Fibroblast of lung (primary cell): ENCODE measurements around the gene REC8. TPM values are rescaled to one million over a fixed set of nuclear protein-coding genes. Genes with fewer than 3 reads are reported as not detected.
"Not testable (repeated sequence)": the region's sequence is repeated elsewhere in the genome, so short reads cannot be mapped to it uniquely, and the experiment has no call there.

ENCODE experiments used
- DNase-seq, 2 donors: peaks; one replicate each; pipeline versions ENCODE4 v3.0.0 to v3.0.0-alpha.2; 2010; ENCODE audit warnings: low read depth in 2 of 2
- H2AFZ ChIP-seq: 2 replicates; pipeline ENCODE4 v1.5.1; 2012; ENCODE audit warnings: low read length, control low read depth, inconsistent platforms
- H3K27ac ChIP-seq: 2 replicates; pipeline ENCODE4 v1.5.1; 2011; ENCODE audit warnings: low read length, control low read depth; ENCODE audit not compliant: insufficient read depth
- H3K27me3 ChIP-seq: 2 replicates; pipeline ENCODE4 v1.5.1; 2011; ENCODE audit warnings: mild to moderate bottlenecking, low read length; ENCODE audit not compliant: control insufficient read depth, insufficient read depth
- H3K36me3 ChIP-seq: 2 replicates; pipeline ENCODE4 v1.5.1; 2011; ENCODE audit warnings: low read length; ENCODE audit not compliant: control insufficient read depth, insufficient read depth
- H3K4me1 ChIP-seq: 2 replicates; pipeline ENCODE4 v1.5.1; 2011; ENCODE audit warnings: low read length; ENCODE audit not compliant: control insufficient read depth, insufficient read depth; ENCODE audit errors: extremely low read depth
- H3K4me2 ChIP-seq: 2 replicates; pipeline ENCODE4 v1.5.1; 2011; ENCODE audit warnings: low read length, control low read depth; ENCODE audit not compliant: insufficient read depth; ENCODE audit errors: extremely low read depth
- H3K4me3 ChIP-seq, 4 experiments: fragments of 200-600 bp in 1 of 4; sonication (generic) in 1 of 4; replicated peaks in 1 of 4; 2 replicates each; pipeline ENCODE4 v1.5.1; 2011 to 2016; ENCODE audit warnings: low read length in 4 of 4, low read depth in 3 of 4, mild to moderate bottlenecking in 3 of 4, control low read depth in 2 of 4, inconsistent platforms in 1 of 4, mixed read lengths in 1 of 4; ENCODE audit not compliant: insufficient read depth in 1 of 4; ENCODE audit errors: control extremely low read depth in 1 of 4
- H3K79me2 ChIP-seq: 2 replicates; pipeline ENCODE4 v1.5.1; 2012; ENCODE audit warnings: mild to moderate bottlenecking, low read length, inconsistent platforms; ENCODE audit not compliant: control insufficient read depth, insufficient read depth
- H3K9ac ChIP-seq: 2 replicates; pipeline ENCODE4 v1.5.1; 2011; ENCODE audit warnings: mild to moderate bottlenecking, low read length, control low read depth; ENCODE audit not compliant: insufficient read depth
- H3K9me3 ChIP-seq: 2 replicates; pipeline ENCODE4 v1.5.1; 2012; ENCODE audit warnings: low read depth, low read length; ENCODE audit not compliant: control insufficient read depth, insufficient read depth
- H4K20me1 ChIP-seq: 2 replicates; pipeline ENCODE4 v1.5.1; 2011; ENCODE audit warnings: low read length; ENCODE audit not compliant: control insufficient read depth, insufficient read depth; ENCODE audit errors: extremely low read depth
- EZH2 ChIP-seq: IDR thresholded peaks from 2 replicates; pipeline ENCODE4 v1.5.1; 2012; ENCODE audit warnings: low read length, control low read depth, mild to moderate bottlenecking; ENCODE audit errors: missing control alignments
- polyA plus RNA-seq, 2 donors: library from polyadenylated mRNA; depleted of rRNA in 1 of 2; stranded (reverse) in 1 of 2; unstranded in 1 of 2; fragments of >200 nt; gene quantifications; 2 replicates each; pipeline ENCODE4 v1.2.1, GENCODE V29; 2011 to 2012; ENCODE audit warnings: missing spikeins in 1 of 2
- total RNA-seq: library from RNA; depleted of rRNA; stranded (reverse); fragments of >200 nt; gene quantifications from 2 replicates; pipeline ENCODE4 v1.2.1, GENCODE V29; 2014
- TF ChIP-seq, protein P1 (sequence below), 2 donors: IDR thresholded peaks in 1 of 2; conservative IDR thresholded peaks in 1 of 2; 1 replicate in 1 of 2; 2 replicates in 1 of 2; pipeline ENCODE4 v1.5.1; 2011 to 2012; ENCODE audit warnings: low read length in 2 of 2, control low read depth in 1 of 2, inconsistent platforms in 1 of 2, low read depth in 1 of 2, mild to moderate bottlenecking in 1 of 2

Gene REC8
- total and polyA plus RNA-seq, 2 donors (not counting 1 experiment from before 2014, with no cell fraction given) = 1.8 to 2.2 TPM

DNA sequence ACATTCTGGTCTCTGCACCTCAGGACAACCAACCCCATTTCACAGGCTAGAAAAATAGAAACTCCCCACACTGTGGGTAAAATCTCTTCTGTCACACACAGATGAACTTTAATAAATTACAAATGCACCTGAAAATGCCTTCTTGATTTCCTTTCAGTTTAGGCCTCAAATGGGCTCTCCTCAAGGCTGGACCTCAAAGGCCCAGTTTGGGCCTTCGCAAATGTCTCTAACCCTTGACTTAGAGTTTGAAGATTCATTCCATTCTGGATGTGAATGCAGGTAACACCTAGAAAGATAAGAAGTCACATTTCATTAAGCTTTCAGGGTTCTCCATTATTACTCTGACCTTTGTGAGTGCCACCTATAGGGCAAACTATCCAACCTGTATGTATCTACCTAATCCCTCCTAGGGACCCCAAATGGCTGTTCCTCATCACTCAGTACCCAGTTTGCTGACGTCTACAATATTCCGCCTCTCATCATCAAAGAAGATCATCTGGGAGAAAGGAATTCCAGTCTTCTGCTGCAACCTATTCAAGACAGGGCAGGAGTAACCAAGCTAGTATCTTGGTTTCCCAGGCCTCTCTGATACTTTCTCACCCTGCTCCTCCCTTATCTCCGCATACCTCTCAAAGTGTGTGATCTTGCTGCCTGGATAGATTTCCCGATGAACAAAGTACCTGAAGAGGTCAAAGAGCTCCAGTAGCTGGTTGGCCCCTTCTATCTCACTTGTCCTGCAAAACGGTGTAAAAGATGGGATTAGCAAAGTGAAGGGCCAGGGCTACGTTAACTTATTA is 42.2 kb downstream of the REC8 start:
- H3K36me3 ChIP-seq = peaks cover 11% of the 10 kb centered on the region
- TF ChIP-seq EZH2 = no peak
- TF ChIP-seq, protein P1, sequence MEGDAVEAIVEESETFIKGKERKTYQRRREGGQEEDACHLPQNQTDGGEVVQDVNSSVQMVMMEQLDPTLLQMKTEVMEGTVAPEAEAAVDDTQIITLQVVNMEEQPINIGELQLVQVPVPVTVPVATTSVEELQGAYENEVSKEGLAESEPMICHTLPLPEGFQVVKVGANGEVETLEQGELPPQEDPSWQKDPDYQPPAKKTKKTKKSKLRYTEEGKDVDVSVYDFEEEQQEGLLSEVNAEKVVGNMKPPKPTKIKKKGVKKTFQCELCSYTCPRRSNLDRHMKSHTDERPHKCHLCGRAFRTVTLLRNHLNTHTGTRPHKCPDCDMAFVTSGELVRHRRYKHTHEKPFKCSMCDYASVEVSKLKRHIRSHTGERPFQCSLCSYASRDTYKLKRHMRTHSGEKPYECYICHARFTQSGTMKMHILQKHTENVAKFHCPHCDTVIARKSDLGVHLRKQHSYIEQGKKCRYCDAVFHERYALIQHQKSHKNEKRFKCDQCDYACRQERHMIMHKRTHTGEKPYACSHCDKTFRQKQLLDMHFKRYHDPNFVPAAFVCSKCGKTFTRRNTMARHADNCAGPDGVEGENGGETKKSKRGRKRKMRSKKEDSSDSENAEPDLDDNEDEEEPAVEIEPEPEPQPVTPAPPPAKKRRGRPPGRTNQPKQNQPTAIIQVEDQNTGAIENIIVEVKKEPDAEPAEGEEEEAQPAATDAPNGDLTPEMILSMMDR (conservative IDR thresholded peaks at IDR 0.05 in 1 of 2, IDR thresholded peaks at IDR 0.05 in 1 of 2; ENCODE audit: low read depth in 1 of 2, low read length in 2 of 2) = no peak
- peak overlapping the region; percentile 99 for H3K27ac ChIP-seq
- H3K9ac ChIP-seq = no peak overlapping the region
- peak overlapping the region; percentile 97 for H2AFZ ChIP-seq
- no peaks in the 10 kb centered on the region for H3K27me3 ChIP-seq
- H3K9me3 ChIP-seq = no peaks in the 10 kb centered on the region
- peak overlapping the region; percentile 98 for H3K4me2 ChIP-seq
- peaks cover 3% of the 10 kb centered on the region for H3K79me2 ChIP-seq
- peak overlapping the region; percentile 80 to 96 (median 84) for H3K4me3 ChIP-seq
- H4K20me1 ChIP-seq = no peaks in the 10 kb centered on the region
- no peak for DNase-seq
- peaks cover 9% of the 10 kb centered on the region for H3K4me1 ChIP-seq

DNA sequence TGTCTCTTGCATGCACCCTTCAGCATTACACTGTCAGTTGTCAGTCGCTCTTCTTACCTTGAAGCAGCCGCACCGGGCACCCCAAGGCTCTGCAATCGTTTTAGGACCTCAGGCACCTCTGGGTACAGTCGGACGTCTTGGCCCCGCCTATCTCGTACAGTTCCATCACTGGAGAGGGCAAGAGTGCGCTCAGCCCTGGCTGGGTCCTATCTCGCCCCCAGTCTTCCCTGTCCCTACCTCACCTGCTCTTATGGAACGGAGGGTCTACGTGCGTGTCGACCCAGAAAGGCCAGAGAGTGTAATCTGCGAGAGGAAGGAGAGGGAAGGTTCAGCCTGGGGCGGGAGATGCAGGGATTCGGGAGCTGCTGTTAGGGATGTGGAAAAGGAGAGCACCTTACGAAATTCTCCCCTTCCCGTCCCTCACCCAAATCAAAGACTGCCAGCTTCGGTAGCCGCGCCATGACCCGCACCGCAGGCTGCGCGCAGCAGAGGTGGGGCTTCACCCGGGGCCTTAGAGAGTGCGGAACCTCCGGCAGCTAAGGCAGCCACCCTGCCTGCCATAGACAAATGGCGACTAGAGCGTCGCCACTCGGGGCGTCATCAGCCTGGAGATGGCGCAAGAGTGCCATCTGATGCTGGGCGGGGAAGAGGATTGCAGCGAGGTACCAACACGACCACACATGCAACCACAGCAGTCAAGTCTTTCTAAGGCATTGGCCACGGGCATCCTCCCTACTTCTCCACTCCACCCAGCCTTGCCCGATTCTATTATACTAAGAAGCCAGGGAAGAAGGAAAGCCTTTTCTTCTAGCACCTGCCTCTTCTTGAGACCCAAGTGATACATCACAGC is 43.8 kb downstream of the REC8 start, which contains the start of gene MDP1:
Gene MDP1, minus strand, starts transcription at position 572 of the 850 bp plus-strand sequence. Its CDS starts 111 bp downstream, at position 461.
- Histone ChIP-seq H3K9ac (peak within 1 kb of the TSS; percentile 80), H3K79me2 (peaks cover 9% of the 10 kb centered on the region), H3K36me3 (peaks cover 5% of the 10 kb centered on the region), H2AFZ (peak within 1 kb of the TSS; percentile 83), H3K4me2 (peak within 1 kb of the TSS; percentile 89), H3K4me1 (peaks cover 9% of the 10 kb centered on the region), H4K20me1 (no peaks in the 10 kb centered on the region), H3K9me3 (no peaks in the 10 kb centered on the region), H3K27ac (peak within 1 kb of the TSS; percentile 81), H3K27me3 (no peaks in the 10 kb centered on the region), H3K4me3 (peak within 1 kb of the TSS; percentile 48 to 93 (median 72))
- TF ChIP-seq, protein P1 (conservative IDR thresholded peaks at IDR 0.05 in 1 of 2, IDR thresholded peaks at IDR 0.05 in 1 of 2; ENCODE audit: low read depth in 1 of 2, low read length in 2 of 2) = peak in 1 of 2 donors; percentile 37
- no peak for TF ChIP-seq EZH2
- peak; percentile 82 to 87 for DNase-seq

DNA sequence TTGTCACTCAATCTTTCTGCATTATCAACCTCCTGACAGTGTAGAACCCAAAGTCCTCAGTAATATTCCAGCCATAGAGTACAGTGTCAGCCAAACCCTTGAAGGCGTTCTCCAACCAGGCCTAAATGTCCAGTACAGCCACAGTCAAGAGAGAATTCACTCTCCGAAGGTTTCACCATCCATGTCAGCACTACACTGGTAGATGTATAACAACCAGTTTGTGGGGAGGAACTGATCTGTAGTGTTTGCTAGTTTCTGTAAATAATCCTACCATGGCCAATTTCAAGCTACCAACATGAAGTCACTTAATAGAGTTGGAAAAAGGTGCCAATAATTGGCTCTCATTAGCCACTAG is 44.4 kb downstream of the REC8 start:
- Histone ChIP-seq H3K27me3 (no peaks in the 10 kb centered on the region), H4K20me1 (no peaks in the 10 kb centered on the region), H2AFZ (no peak overlapping the region), H3K4me1 (peaks cover 9% of the 10 kb centered on the region), H3K4me2 (peak overlapping the region; percentile 89), H3K9me3 (no peaks in the 10 kb centered on the region), H3K27ac (no peak overlapping the region), H3K9ac (no peak overlapping the region), H3K4me3 (peak overlapping the region; percentile 48 to 93 (median 72)), H3K79me2 (peaks cover 11% of the 10 kb centered on the region), H3K36me3 (peaks cover 3% of the 10 kb centered on the region)
- no peak for DNase-seq
- TF ChIP-seq EZH2 = no peak
- TF ChIP-seq, protein P1 (conservative IDR thresholded peaks at IDR 0.05 in 1 of 2, IDR thresholded peaks at IDR 0.05 in 1 of 2; ENCODE audit: low read depth in 1 of 2, low read length in 2 of 2) = no peak

DNA sequence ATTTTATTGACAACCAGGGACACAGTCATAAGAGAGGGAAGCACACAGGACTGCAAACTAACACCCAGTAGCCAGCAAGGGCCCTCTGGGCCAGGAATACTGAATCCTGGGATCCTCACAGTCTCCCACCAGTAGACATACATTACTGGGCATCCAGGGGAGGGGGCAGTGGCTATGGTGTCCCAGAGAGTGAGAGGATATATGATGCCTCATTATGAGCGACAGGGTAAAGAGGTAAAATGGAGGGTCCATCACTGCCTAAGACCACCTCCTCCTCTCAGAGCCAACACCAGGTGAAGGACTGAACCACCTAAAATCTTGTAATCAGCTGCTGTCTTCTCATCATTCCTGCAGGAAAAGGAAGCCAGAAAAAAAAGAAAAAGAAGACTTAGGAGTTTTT is 45.0 kb downstream of the REC8 start:
- not testable (repeated sequence) for H3K36me3 ChIP-seq, DNase-seq, H2AFZ ChIP-seq, H3K27ac ChIP-seq, H4K20me1 ChIP-seq, H3K9ac ChIP-seq, H3K4me3 ChIP-seq, H3K4me2 ChIP-seq, H3K27me3 ChIP-seq, H3K4me1 ChIP-seq, H3K9me3 ChIP-seq
- H3K79me2 ChIP-seq = peaks cover 13% of the 10 kb centered on the region
